Neural progenitor cell (in vitro differentiated cells): ENCODE results near the gene CENPX.

Experiments used
- CTCF ChIP-seq: fragments of 200-600 bp; sonication (generic); IDR thresholded peaks from 2 replicates; pipeline ENCODE4 v1.5.1; 2017; ENCODE audit warnings: antibody characterized with exemption, mild to moderate bottlenecking
- EZH2 ChIP-seq: fragments of 200-600 bp; sonication (generic); IDR thresholded peaks from 2 replicates; pipeline ENCODE4 v1.6.1; 2017; ENCODE audit warnings: antibody characterized with exemption, mild to moderate bottlenecking, moderate library complexity
- EZH2phosphoT487 ChIP-seq: fragments of 200-600 bp; sonication (generic); IDR thresholded peaks from 2 replicates; pipeline ENCODE4 v1.6.1; 2017; ENCODE audit warnings: antibody characterized with exemption

- TF ChIP-seq CTCF (no peak), EZH2 (no peak), EZH2phosphoT487 (no peak)
These were observed 35.7 kb upstream of the CENPX start for GRCh38 chr17:82058230-82058854.
